Transverse colon (tissue), 4 donors: ENCODE measurements around the gene ARHGEF10L. TPM values are rescaled to one million over a fixed set of nuclear protein-coding genes. Genes with fewer than 3 reads are reported as not detected.
"Not testable (repeated sequence)": the region's sequence is repeated elsewhere in the genome, so short reads cannot be mapped to it uniquely, and the experiment has no call there.

Experiments
- DNase-seq: peaks from one replicate; pipeline ENCODE4 v3.0.0-alpha.2; 2019
- H3K27ac ChIP-seq, 4 donors: fragments of 200-600 bp; sonication (generic); 2 replicates each; pipeline ENCODE4 v1.5.1; 2016 to 2018; ENCODE audit warnings: inconsistent platforms in 4 of 4
- H3K27me3 ChIP-seq: fragments of 200-600 bp; sonication (generic); 2 replicates; pipeline ENCODE4 v1.5.1; 2017; ENCODE audit warnings: inconsistent platforms
- H3K36me3 ChIP-seq, 4 donors: fragments of 200-600 bp; sonication (generic); 2 replicates each; pipeline ENCODE4 v1.5.1; 2017 to 2019; ENCODE audit warnings: inconsistent platforms in 4 of 4
- H3K4me1 ChIP-seq, 4 donors: fragments of 200-600 bp; sonication (generic); 2 replicates each; pipeline ENCODE4 v1.5.1; 2017 to 2020; ENCODE audit warnings: inconsistent platforms in 4 of 4
- H3K4me3 ChIP-seq, 4 donors: fragments of 200-600 bp; sonication (generic); 1 replicate in 1 of 4; 2 replicates in 3 of 4; pipeline versions ENCODE4 v1.5.1 to v1.6.1; 2017 to 2019; ENCODE audit warnings: inconsistent platforms in 4 of 4
- H3K9me3 ChIP-seq, 2 donors: fragments of 200-600 bp; sonication (generic); 2 replicates each; pipeline ENCODE4 v1.5.1; 2017 to 2019; ENCODE audit warnings: inconsistent platforms in 2 of 2
- EP300 ChIP-seq: sonication (generic); formaldehyde crosslinking; IDR thresholded peaks from one replicate; pipeline ENCODE4 v1.6.1; 2017; ENCODE audit warnings: antibody characterized with exemption, low read depth
- POLR2A ChIP-seq: fragments of 450-650 bp; IDR thresholded peaks from one replicate; pipeline ENCODE4 v1.6.1; 2016; ENCODE audit warnings: antibody characterized with exemption, mild to moderate bottlenecking, moderate library complexity
- POLR2AphosphoS5 ChIP-seq, 3 donors: sonication (generic); formaldehyde crosslinking; IDR thresholded peaks; one replicate each; pipeline ENCODE4 v1.6.1; 2016; ENCODE audit warnings: antibody characterized with exemption in 3 of 3
- WGBS, 2 donors: methylation state at CpG; one replicate each; pipeline ENCODE4 v1.1.5; 2018; ENCODE audit warnings: low coverage in 1 of 2; 5-methylcytosine and 5-hydroxymethylcytosine counted together
- in situ Hi-C, 4 donors: fragments of 200-750 bp; cut with MboI; loops; one replicate each; pipeline versions ENCODE4 v1.15.0 to v1.15.1; 2017; ENCODE audit warnings: low sequenced_read_pairs in 3 of 4, low pct_ligation_motif_present in 1 of 4, low pct_unique_long_range_greater_than_20kb in 1 of 4
- intact Hi-C: fragments of 100-400 bp; cut with DNase I; formaldehyde crosslinking; loops from one replicate; pipeline ENCODE4 v1.15.1; 2023; ENCODE audit warnings: low total_unique reads
- total RNA-seq, 4 donors: library from RNA; depleted of rRNA; stranded (reverse); fragments of >200 nt; gene quantifications; one replicate each; pipeline ENCODE4 v1.1.0, GENCODE V29; 2016
- TF ChIP-seq, protein P1 (sequence below), 5 experiments: fragments of 200-600 bp in 3 of 5; fragments of 450-650 bp in 2 of 5; sonication (generic) in 3 of 5; IDR thresholded peaks; 1 replicate in 2 of 5; 2 replicates in 3 of 5; pipeline ENCODE4 v1.5.1; 2016 to 2017; ENCODE audit warnings: antibody characterized with exemption in 5 of 5, inconsistent platforms in 3 of 5, mild to moderate bottlenecking in 2 of 5, moderate library complexity in 1 of 5

The ARHGEF10L gene
- total RNA-seq, 4 donors from 2014 or later, result 115 to 326 (median 199) TPM

DNA sequence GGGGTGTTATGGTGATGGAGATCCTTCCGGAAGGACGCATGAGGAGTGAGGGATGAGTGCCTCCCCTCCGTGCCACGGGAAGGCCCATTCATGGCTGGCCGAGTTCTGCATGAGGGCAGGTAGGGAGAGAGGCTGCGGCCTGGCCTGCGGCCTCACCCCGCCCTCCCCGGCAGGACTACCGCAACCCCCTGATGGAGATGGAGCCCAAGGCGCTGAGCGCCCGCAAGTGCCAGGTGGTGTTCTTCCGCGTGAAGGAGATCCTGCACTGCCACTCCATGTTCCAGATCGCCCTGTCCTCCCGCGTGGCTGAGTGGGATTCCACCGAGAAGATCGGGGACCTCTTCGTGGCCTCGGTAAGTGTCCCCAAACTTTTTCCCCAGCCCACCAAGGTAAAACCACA is 83.3 kb downstream of the ARHGEF10L start:
- Histone ChIP-seq H3K4me1 (peaks cover 2 to 19% (median 4%) of the 10 kb centered on the region in 4 donors), H3K36me3 (peaks cover 0 to 24% (median 8%) of the 10 kb centered on the region in 4 donors), H3K4me3 (no peak overlapping the region), H3K27ac (no peak overlapping the region), H3K27me3 (no peaks in the 10 kb centered on the region), H3K9me3 (no peaks in the 10 kb centered on the region)
- intact Hi-C loops, result no loop called here
- WGBS, 2 donors, result 94% methylated on average over 22 of the region's 22 CpGs; no CpG with 5 or more reads in 1 of the 2 donors
- in situ Hi-C loops, result no loop called here
- DNase-seq, result no peak
- TF ChIP-seq POLR2AphosphoS5 (IDR thresholded peaks at IDR 0.05), result no peak
- TF ChIP-seq, protein P1, sequence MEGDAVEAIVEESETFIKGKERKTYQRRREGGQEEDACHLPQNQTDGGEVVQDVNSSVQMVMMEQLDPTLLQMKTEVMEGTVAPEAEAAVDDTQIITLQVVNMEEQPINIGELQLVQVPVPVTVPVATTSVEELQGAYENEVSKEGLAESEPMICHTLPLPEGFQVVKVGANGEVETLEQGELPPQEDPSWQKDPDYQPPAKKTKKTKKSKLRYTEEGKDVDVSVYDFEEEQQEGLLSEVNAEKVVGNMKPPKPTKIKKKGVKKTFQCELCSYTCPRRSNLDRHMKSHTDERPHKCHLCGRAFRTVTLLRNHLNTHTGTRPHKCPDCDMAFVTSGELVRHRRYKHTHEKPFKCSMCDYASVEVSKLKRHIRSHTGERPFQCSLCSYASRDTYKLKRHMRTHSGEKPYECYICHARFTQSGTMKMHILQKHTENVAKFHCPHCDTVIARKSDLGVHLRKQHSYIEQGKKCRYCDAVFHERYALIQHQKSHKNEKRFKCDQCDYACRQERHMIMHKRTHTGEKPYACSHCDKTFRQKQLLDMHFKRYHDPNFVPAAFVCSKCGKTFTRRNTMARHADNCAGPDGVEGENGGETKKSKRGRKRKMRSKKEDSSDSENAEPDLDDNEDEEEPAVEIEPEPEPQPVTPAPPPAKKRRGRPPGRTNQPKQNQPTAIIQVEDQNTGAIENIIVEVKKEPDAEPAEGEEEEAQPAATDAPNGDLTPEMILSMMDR (IDR thresholded peaks at IDR 0.05), result no peak

DNA sequence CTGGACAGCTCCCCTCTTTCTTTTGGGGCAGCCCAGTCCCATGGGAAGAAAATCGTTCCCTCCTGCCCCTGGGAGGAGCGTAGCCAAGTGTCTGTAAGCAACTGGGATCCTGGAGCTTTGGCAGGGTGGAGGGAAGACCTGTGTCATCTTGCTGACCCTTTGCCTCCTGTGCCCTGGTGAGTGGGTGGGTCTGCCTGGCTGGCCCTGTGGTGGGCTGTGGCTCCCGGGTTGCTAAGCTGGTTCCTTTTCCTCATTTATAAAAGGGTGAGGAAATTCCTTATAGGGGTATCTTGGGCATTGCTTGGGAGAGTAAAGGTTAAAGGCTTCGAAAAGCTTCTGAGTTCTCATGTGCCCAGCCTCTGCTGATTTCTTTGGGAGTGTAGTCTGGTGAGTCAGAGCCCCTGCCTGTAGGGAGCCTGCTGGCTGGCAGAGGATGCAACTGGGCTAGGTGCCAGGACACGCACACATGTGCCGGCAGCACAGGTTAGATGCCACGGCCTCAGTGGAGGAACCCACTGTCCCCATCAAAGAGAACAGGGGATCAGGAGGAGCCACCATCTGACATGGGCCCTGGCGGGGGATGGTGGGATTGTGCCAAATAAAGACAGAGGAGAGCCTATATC is 85.2 kb downstream of the ARHGEF10L start:
- no peak for TF ChIP-seq EP300
- TF ChIP-seq, protein P1 (IDR thresholded peaks at IDR 0.05), result no peak
- 50 to 70% methylated on average over 3 to 6 of the region's 8 CpGs for WGBS, 2 donors
- intact Hi-C loops (no loop called here), in situ Hi-C loops (no loop called here)
- peaks cover 0 to 35% (median 7%) of the 10 kb centered on the region in 4 donors for H3K36me3 ChIP-seq
- H3K4me1 ChIP-seq, result peaks cover 0 to 15% (median 2%) of the 10 kb centered on the region in 4 donors
- H3K27ac ChIP-seq, result peak overlapping the region in 2 of 4 donors; percentile 5 to 31
- no peak for DNase-seq
- no peaks in the 10 kb centered on the region for H3K27me3 ChIP-seq
- no peak overlapping the region for H3K4me3 ChIP-seq
- H3K9me3 ChIP-seq, result no peaks in the 10 kb centered on the region

DNA sequence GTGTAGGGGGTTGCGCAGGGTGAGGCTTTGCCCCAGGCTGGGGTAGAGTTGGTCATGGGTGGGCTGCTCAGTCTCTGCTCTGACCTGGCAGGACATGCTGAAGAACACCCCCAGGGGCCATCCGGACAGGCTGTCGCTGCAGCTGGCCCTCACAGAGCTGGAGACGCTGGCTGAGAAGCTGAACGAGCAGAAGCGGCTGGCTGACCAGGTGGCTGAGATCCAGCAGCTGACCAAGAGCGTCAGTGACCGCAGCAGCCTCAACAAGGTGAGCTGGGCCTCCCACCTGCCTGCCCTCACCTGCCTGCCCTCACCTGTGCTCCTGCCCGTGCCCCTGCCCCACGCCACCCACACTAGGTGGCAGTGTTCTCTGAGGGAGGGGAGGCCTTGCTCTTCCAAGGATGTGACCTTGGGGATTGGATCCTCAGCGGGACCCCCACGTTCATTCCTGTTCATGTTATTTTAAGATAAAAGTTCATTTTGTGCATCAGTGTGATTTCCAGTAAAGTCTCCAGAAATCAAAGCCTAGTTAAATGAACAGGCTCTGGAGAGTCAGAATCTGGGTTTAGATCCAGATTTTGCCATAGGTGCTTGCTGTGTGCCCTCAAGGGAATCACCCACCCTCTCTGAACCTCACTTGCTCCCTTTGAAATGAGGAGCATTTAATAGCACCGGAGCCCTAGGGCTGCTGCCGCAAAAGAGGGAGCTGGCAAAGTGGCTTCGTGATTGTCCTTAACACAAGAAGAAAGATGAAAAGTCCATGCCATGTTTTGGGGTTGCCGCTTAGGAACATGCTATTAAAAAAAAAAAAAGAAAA is 87.9 kb downstream of the ARHGEF10L start:
- 84 to 90% methylated on average over 2 to 16 of the region's 16 CpGs for WGBS, 2 donors
- Histone ChIP-seq H3K27ac (no peak overlapping the region), H3K36me3 (peaks cover 0 to 46% (median 5%) of the 10 kb centered on the region in 4 donors), H3K4me3 (no peak overlapping the region), H3K9me3 (no peaks in the 10 kb centered on the region), H3K4me1 (peaks cover 0 to 15% (median 2%) of the 10 kb centered on the region in 4 donors), H3K27me3 (no peaks in the 10 kb centered on the region)
- DNase-seq, result no peak
- TF ChIP-seq EP300, result no peak
- TF ChIP-seq, protein P1 (IDR thresholded peaks at IDR 0.05), result no peak
- no peak for TF ChIP-seq POLR2AphosphoS5 (IDR thresholded peaks at IDR 0.05)
- TF ChIP-seq POLR2A, result no peak
- in situ Hi-C loops, result no loop called here
- intact Hi-C loops, result no loop called here

DNA sequence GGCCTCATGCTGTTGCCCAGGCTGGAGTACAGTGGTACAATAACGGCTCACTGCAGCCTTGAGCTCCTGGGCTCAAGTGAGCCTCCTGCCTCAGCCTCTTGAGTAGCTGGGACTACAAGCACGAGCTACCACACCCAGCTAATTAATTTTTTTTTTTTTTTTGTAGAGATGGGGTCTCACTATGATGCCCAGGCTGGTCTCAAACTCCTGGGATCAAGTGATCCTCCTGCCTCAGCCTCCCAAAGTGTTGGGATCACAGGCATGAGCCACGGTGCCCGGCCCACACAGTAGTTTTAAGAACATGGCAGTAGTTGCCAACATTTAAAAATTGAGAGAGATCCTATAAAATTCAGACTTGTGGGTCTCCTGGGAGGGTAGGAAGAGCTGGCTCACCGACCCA is 89.5 kb downstream of the ARHGEF10L start:
- H3K4me1 ChIP-seq, in situ Hi-C loops, intact Hi-C loops, H3K9me3 ChIP-seq, DNase-seq, H3K4me3 ChIP-seq, H3K27me3 ChIP-seq: not testable (repeated sequence)
- 83% methylated on average over 5 of the region's 5 CpGs; no CpG with 5 or more reads in 1 of the 2 donors for WGBS, 2 donors
- H3K27ac ChIP-seq, result peak overlapping the region in 2 of 4 donors; percentile 14 to 30
- H3K36me3 ChIP-seq, result peaks cover 0 to 60% (median 8%) of the 10 kb centered on the region in 4 donors
